ENCODE results near the gene FREM3.
A peak's percentile ranks its signal among the peaks of the same experiment; 100 is the strongest.

Gene FREM3

GRCh38 chr4:143712155-143712550 is 11.7 kb upstream of the FREM3 start:
- H3K27me3 Mint-ChIP-seq (ENCODE audit: low read depth) = no peaks in the 10 kb centered on the region
- no peak overlapping the region for H3K4me3 Mint-ChIP-seq
- no peaks in the 10 kb centered on the region for H3K36me3 Mint-ChIP-seq (ENCODE audit: low read depth)
- no peak for TF ChIP-seq CTCF (IDR thresholded peaks at IDR 0.05; ENCODE audit: unreplicated experiment in 3 of 3)
- H3K4me1 Mint-ChIP-seq = peaks cover 6% of the 10 kb centered on the region
- H3K9me3 Mint-ChIP-seq = peaks cover 12% of the 10 kb centered on the region
- H3K27ac Mint-ChIP-seq = no peak overlapping the region

GRCh38 chr4:143711543-143712154 is 11.2 kb upstream of the FREM3 start:
- H3K9me3 Mint-ChIP-seq = peaks cover 12% of the 10 kb centered on the region
- TF ChIP-seq CTCF (IDR thresholded peaks at IDR 0.05; ENCODE audit: unreplicated experiment in 3 of 3) = no peak

GRCh38 chr4:143701365-143701764 is 890 bp upstream of the FREM3 start:
- no peak overlapping the region for H3K27ac Mint-ChIP-seq
- no peak for TF ChIP-seq CTCF (IDR thresholded peaks at IDR 0.05; ENCODE audit: unreplicated experiment in 3 of 3)
- H3K9me3 Mint-ChIP-seq = peaks cover 7% of the 10 kb centered on the region
- H3K4me3 Mint-ChIP-seq = peak overlapping the region; percentile 81 to 85 (median 81)
- peaks cover 7% of the 10 kb centered on the region for H3K4me1 Mint-ChIP-seq
- peaks cover 79% of the 10 kb centered on the region for H3K27me3 Mint-ChIP-seq (ENCODE audit: low read depth)
- H3K36me3 Mint-ChIP-seq (ENCODE audit: low read depth) = no peaks in the 10 kb centered on the region

More at GRCh38 chr4:143711543-143712154, 11.2 kb upstream of the FREM3 start:
- Mint-ChIP-seq H3K27me3 (ENCODE audit: low read depth) (no peaks in the 10 kb centered on the region), H3K36me3 (ENCODE audit: low read depth) (no peaks in the 10 kb centered on the region), H3K4me1 (peaks cover 6% of the 10 kb centered on the region), H3K4me3 (no peak overlapping the region), H3K27ac (no peak overlapping the region)

GRCh38 chr4:143700046-143700415 is 444 bp downstream of the FREM3 start:
- Mint-ChIP-seq H3K36me3 (ENCODE audit: low read depth) (no peaks in the 10 kb centered on the region), H3K27ac (no peak overlapping the region), H3K27me3 (ENCODE audit: low read depth) (peaks cover 88% of the 10 kb centered on the region), H3K9me3 (peaks cover 7% of the 10 kb centered on the region), H3K4me1 (peaks cover 7% of the 10 kb centered on the region), H3K4me3 (peak overlapping the region; percentile 73 to 83 (median 81))
- no peak for TF ChIP-seq CTCF (IDR thresholded peaks at IDR 0.05; ENCODE audit: unreplicated experiment in 3 of 3)

- Mint-ChIP-seq H3K27ac (no peak overlapping the region), H3K4me1 (peaks cover 7% of the 10 kb centered on the region), H3K36me3 (ENCODE audit: low read depth) (no peaks in the 10 kb centered on the region), H3K27me3 (ENCODE audit: low read depth) (peaks cover 86% of the 10 kb centered on the region), H3K9me3 (peaks cover 7% of the 10 kb centered on the region), H3K4me3 (peak overlapping the region in 2 of 3 experiments; percentile 81 to 83)
- TF ChIP-seq CTCF (IDR thresholded peaks at IDR 0.05; ENCODE audit: unreplicated experiment in 3 of 3) = no peak
Measured at GRCh38 chr4:143699331-143700045, 987 bp downstream of the FREM3 start.

GRCh38 chr4:143693856-143694255 is 6.6 kb downstream of the FREM3 start:
- Mint-ChIP-seq H3K27me3 (ENCODE audit: low read depth) (peaks cover 41% of the 10 kb centered on the region), H3K4me1 (no peaks in the 10 kb centered on the region), H3K4me3 (no peak overlapping the region), H3K36me3 (ENCODE audit: low read depth) (no peaks in the 10 kb centered on the region), H3K9me3 (peaks cover 7% of the 10 kb centered on the region), H3K27ac (no peak overlapping the region)
- TF ChIP-seq CTCF (IDR thresholded peaks at IDR 0.05; ENCODE audit: unreplicated experiment in 3 of 3) = no peak
